Measurements from ENCODE around the gene HK1.
A peak's percentile ranks its signal among the peaks of the same experiment; 100 is the strongest.

Gene HK1

DNA sequence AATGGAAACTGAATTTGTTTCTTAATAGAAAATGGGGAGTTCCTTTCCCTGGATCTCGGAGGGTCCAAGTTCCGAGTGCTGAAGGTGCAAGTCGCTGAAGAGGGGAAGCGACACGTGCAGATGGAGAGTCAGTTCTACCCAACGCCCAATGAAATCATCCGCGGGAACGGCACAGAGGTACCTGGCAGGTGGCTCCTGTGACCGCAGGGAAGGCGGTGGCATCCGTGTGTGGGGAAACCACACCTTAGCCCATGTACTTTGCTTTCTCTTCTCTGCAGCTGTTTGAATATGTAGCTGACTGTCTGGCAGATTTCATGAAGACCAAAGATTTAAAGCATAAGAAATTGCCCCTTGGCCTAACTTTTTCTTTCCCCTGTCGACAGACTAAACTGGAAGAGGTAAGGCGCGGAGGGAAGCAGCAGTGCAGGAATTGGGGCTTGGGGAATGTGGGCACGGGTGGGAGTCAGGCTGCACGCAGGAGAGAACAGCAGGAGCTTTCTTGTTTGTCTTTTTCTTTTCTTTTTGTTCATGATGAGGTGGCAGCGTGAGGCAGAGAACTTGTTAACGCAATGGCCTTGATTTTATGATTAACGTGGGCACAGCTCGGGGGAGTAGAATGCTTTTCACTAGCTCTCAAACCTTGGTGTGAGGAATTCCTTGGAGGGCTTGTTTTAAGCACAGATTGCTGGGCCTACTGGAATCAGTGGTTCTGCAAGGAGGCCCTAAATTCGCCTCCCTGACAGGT is 45.4 kb upstream of the HK1 start:
- Histone ChIP-seq H3K9me3 (ENCODE audit: insufficient read depth, low read length) (no peaks in the 10 kb centered on the region), H4K20me1 (ENCODE audit: insufficient read depth, low read length) (no peaks in the 10 kb centered on the region), H3K27ac (ENCODE audit: low read length) (no peak overlapping the region), H3K4me2 (ENCODE audit: low read length) (no peak overlapping the region), H3K4me3 (ENCODE audit: low read length) (no peak overlapping the region), H3K27me3 (ENCODE audit: low read depth, low read length) (no peaks in the 10 kb centered on the region), H3K79me2 (ENCODE audit: low read length) (no peaks in the 10 kb centered on the region), H3K9ac (ENCODE audit: low read length) (no peak overlapping the region), H3K4me1 (ENCODE audit: low read length) (peaks cover 8% of the 10 kb centered on the region), H2AFZ (ENCODE audit: low read depth, low read length) (no peak overlapping the region), H3K36me3 (replicated peaks; ENCODE audit: low read depth, low read length) (no peaks in the 10 kb centered on the region)
- TF ChIP-seq EZH2phosphoT487 (IDR thresholded peaks at IDR 0.05; ENCODE audit: low read depth), result no peak
- TF ChIP-seq, protein P1, sequence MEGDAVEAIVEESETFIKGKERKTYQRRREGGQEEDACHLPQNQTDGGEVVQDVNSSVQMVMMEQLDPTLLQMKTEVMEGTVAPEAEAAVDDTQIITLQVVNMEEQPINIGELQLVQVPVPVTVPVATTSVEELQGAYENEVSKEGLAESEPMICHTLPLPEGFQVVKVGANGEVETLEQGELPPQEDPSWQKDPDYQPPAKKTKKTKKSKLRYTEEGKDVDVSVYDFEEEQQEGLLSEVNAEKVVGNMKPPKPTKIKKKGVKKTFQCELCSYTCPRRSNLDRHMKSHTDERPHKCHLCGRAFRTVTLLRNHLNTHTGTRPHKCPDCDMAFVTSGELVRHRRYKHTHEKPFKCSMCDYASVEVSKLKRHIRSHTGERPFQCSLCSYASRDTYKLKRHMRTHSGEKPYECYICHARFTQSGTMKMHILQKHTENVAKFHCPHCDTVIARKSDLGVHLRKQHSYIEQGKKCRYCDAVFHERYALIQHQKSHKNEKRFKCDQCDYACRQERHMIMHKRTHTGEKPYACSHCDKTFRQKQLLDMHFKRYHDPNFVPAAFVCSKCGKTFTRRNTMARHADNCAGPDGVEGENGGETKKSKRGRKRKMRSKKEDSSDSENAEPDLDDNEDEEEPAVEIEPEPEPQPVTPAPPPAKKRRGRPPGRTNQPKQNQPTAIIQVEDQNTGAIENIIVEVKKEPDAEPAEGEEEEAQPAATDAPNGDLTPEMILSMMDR (IDR thresholded peaks at IDR 0.05; ENCODE audit: low read depth, low read length), result no peak

DNA sequence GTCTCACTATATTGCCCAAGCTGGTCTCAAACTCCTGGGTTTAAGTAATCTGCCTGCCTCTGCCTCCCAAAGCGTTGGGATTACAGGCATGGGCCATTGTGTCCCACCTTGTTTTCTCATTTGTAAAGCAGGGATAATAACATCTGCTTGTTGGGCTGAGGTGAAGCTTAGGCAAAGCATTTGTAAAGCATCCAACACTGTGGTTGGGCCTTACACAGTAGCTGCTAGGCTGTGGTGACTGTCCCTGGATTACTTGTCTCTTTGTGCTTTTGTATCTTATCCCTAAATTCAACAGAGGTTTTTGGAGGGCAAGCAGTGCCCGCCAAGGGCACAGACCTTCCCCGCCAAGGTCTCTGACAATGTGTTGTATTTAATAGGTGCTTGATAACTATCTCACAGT is 43.8 kb upstream of the HK1 start:
- no peaks in the 10 kb centered on the region for H4K20me1 ChIP-seq (ENCODE audit: insufficient read depth, low read length)
- H3K36me3 ChIP-seq (replicated peaks; ENCODE audit: low read depth, low read length), result no peaks in the 10 kb centered on the region
- no peaks in the 10 kb centered on the region for H3K9me3 ChIP-seq (ENCODE audit: insufficient read depth, low read length)
- TF ChIP-seq, protein P1 (IDR thresholded peaks at IDR 0.05; ENCODE audit: low read depth, low read length), result no peak
- no peak for TF ChIP-seq EZH2phosphoT487 (IDR thresholded peaks at IDR 0.05; ENCODE audit: low read depth)
- H3K9ac ChIP-seq (ENCODE audit: low read length), result no peak overlapping the region
- H3K4me2 ChIP-seq (ENCODE audit: low read length), result no peak overlapping the region
- H2AFZ ChIP-seq (ENCODE audit: low read depth, low read length), result no peak overlapping the region
- no peak overlapping the region for H3K27ac ChIP-seq (ENCODE audit: low read length)
- H3K79me2 ChIP-seq (ENCODE audit: low read length), result no peaks in the 10 kb centered on the region
- H3K27me3 ChIP-seq (ENCODE audit: low read depth, low read length), result no peaks in the 10 kb centered on the region
- peaks cover 3% of the 10 kb centered on the region for H3K4me1 ChIP-seq (ENCODE audit: low read length)
- no peak overlapping the region for H3K4me3 ChIP-seq (ENCODE audit: low read length)

DNA sequence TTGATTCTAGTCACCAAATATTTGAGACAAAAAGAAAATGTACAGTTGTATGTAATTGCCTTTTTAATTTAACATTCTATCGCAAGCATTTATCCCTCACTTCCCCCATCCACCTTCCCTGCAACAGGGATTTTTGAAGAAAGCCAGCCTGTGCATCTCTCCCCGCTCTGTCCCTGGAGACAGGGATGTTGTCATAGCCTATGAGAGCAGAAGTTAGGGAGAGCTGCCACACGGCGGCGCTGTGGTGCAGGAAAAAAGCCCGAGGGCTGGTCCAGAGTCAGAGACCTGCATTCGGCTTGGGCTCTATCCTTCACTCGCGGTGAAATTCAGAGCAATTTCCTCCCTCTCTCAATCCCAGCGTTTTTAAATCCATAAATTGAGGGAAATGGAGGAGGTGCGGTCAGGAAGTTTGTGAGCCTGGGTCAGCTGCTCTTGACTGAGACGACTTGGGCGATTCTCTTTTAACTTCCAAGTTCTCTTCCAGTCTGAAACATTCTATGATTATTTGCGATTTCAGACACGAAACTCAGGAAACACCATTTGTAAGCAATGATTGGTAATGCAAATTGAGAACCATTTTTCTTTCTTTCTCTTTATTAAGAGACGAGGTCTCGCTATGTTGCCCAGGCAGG is 40.7 kb upstream of the HK1 start:
- H2AFZ ChIP-seq (ENCODE audit: low read depth, low read length), result 0 out of 2 replicates have a peak overlapping the region, but pooled peaks have one; percentile 55

DNA sequence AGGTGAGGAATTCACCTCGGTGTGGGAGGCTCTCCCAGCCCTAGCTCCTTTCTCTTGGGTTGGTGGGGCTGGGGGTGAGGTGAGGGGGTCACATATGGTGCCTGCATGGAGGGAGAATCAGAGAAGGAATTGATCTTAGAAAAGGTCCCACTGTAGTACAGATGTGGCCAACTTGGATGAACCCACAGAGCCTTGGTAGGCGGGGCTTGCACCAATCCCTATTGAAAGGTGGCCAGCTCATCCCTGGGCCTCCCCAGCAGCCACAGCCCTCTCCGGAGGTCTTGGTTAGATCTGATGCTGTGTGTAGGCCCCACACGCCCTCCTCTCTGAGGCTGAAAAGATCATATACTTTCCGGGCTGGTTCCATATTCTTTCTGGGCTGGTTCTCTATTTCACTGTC is 39.2 kb upstream of the HK1 start:
- no peak for TF ChIP-seq EZH2phosphoT487 (IDR thresholded peaks at IDR 0.05; ENCODE audit: low read depth)
- TF ChIP-seq, protein P1 (IDR thresholded peaks at IDR 0.05; ENCODE audit: low read depth, low read length), result no peak
- H3K4me2 ChIP-seq (ENCODE audit: low read length), result no peak overlapping the region
- no peaks in the 10 kb centered on the region for H3K36me3 ChIP-seq (replicated peaks; ENCODE audit: low read depth, low read length)
- H3K9me3 ChIP-seq (ENCODE audit: insufficient read depth, low read length), result no peaks in the 10 kb centered on the region
- H3K79me2 ChIP-seq (ENCODE audit: low read length), result no peaks in the 10 kb centered on the region
- no peaks in the 10 kb centered on the region for H4K20me1 ChIP-seq (ENCODE audit: insufficient read depth, low read length)
- no peak overlapping the region for H2AFZ ChIP-seq (ENCODE audit: low read depth, low read length)
- no peaks in the 10 kb centered on the region for H3K27me3 ChIP-seq (ENCODE audit: low read depth, low read length)
- H3K9ac ChIP-seq (ENCODE audit: low read length), result no peak overlapping the region
- H3K4me1 ChIP-seq (ENCODE audit: low read length), result no peaks in the 10 kb centered on the region
- no peak overlapping the region for H3K27ac ChIP-seq (ENCODE audit: low read length)
- no peak overlapping the region for H3K4me3 ChIP-seq (ENCODE audit: low read length)

More for the DNA sequence above, 40.7 kb upstream of the HK1 start:
- Histone ChIP-seq H3K79me2 (ENCODE audit: low read length) (no peaks in the 10 kb centered on the region), H3K9me3 (ENCODE audit: insufficient read depth, low read length) (no peaks in the 10 kb centered on the region), H3K36me3 (replicated peaks; ENCODE audit: low read depth, low read length) (no peaks in the 10 kb centered on the region), H3K27me3 (ENCODE audit: low read depth, low read length) (no peaks in the 10 kb centered on the region), H3K27ac (ENCODE audit: low read length) (no peak overlapping the region), H4K20me1 (ENCODE audit: insufficient read depth, low read length) (no peaks in the 10 kb centered on the region), H3K4me2 (ENCODE audit: low read length) (peak overlapping the region; percentile 66), H3K9ac (ENCODE audit: low read length) (no peak overlapping the region), H3K4me3 (ENCODE audit: low read length) (peak overlapping the region; percentile 47; the same call in 1 of the 2 replicates), H3K4me1 (ENCODE audit: low read length) (no peaks in the 10 kb centered on the region)
- no peak for TF ChIP-seq EZH2phosphoT487 (IDR thresholded peaks at IDR 0.05; ENCODE audit: low read depth)
- TF ChIP-seq, protein P1 (IDR thresholded peaks at IDR 0.05; ENCODE audit: low read depth, low read length), result peak; percentile 77
